Fibroblast of peridontal ligament (primary cell): ENCODE measurements around the gene CAB39.
"Not testable (repeated sequence)": the region's sequence is repeated elsewhere in the genome, so short reads cannot be mapped to it uniquely, and the experiment has no call there.

Experiments
- DNase-seq: peaks from one replicate; pipeline ENCODE4 v3.0.0-alpha.2; 2010; ENCODE audit errors: extremely low read depth

Gene CAB39

DNA sequence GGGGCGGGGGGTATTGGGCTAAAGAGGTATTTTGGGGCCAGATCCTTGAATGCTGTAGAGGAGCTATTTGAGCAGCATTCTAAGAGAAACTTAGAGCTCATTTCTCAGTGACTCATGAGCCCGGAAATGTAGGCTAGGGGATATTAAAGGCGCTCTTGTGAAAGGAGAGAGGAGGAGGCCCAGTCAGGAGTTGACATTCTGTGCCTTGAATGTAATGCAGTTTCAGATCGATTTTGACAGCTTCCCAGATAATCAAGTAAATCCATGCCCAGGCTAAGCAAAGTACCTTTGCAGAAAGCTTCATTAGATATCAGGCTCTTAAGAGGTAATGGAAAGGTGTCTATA is 1.5 kb downstream of the CAB39 start:
- peak; percentile 81 for DNase-seq

DNA sequence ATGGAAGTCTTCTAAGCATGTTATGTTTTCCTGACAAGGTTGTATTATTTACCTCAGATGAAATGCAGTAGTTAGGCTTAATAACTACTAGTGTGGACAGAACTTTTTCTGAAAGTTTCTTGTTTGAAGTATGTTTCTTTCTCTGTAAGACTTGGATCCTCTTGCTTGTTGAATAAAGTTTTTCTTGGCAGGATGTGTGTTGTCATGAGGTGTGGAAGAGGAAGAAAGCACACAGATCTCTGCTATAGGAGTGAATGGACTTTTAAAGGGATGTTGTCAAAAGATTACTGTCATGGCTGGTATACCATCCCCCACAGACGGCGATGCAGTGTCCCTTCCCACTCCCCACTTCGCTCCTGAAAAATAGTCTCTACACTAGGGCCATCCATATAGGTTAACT is 2.6 kb downstream of the CAB39 start:
- DNase-seq, result no peak

GRCh38 chr2:230716588-230716987 is 3.9 kb downstream of the CAB39 start:
- DNase-seq, result no peak

GRCh38 chr2:230717600-230717999 is 5.0 kb downstream of the CAB39 start:
- no peak for DNase-seq

GRCh38 chr2:230719340-230719739 is 6.7 kb downstream of the CAB39 start:
- DNase-seq, result no peak

DNA sequence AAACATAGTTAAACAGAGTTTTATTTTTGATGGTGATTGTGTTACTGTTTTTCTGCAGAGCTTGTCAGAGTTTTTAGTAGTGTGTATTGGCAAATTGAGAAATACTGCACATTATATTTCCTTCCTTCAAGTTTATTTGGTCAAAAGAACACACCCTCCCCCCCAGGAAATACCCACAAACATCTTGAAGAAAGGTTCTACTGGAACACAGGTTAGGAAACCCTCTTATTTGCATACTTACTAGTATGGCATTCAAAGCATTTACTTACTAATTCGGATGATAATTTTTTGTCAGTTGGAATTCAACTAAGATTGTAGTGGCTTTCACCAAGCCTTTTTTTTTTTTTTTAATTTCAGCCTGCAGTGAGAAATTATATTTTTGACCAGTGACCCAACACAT is 9.1 kb downstream of the CAB39 start:
- DNase-seq, result no peak

- DNase-seq, result no peak
Measured at GRCh38 chr2:230722207-230722885, 9.7 kb downstream of the CAB39 start.

- DNase-seq, result no peak
Measured at GRCh38 chr2:230723363-230723762, 10.7 kb downstream of the CAB39 start.

- DNase-seq, result not testable (repeated sequence)
Measured at GRCh38 chr2:230724957-230725356, 12.3 kb downstream of the CAB39 start.

DNA sequence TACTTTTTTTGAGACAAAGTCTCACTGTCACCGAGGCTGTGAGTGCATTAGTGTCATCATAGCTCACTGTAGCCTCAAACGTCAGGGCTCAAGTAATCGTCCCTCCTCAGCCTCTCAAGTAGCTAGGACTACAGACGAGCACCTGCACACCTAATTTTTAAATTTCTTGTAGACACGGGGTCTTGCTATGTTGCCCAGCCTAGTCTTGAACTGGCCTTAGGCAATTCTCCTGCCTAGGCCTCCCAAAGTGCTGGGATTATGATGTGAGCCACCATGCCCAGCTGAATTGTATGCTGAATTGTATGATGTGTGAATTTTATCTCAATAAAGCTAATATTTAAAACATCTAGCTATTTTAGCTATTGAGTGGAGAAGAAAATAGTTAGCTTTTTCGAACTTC is 18.9 kb downstream of the CAB39 start:
- DNase-seq, result no peak

GRCh38 chr2:230732914-230733401 is 20.3 kb downstream of the CAB39 start:
- DNase-seq, result no peak

DNA sequence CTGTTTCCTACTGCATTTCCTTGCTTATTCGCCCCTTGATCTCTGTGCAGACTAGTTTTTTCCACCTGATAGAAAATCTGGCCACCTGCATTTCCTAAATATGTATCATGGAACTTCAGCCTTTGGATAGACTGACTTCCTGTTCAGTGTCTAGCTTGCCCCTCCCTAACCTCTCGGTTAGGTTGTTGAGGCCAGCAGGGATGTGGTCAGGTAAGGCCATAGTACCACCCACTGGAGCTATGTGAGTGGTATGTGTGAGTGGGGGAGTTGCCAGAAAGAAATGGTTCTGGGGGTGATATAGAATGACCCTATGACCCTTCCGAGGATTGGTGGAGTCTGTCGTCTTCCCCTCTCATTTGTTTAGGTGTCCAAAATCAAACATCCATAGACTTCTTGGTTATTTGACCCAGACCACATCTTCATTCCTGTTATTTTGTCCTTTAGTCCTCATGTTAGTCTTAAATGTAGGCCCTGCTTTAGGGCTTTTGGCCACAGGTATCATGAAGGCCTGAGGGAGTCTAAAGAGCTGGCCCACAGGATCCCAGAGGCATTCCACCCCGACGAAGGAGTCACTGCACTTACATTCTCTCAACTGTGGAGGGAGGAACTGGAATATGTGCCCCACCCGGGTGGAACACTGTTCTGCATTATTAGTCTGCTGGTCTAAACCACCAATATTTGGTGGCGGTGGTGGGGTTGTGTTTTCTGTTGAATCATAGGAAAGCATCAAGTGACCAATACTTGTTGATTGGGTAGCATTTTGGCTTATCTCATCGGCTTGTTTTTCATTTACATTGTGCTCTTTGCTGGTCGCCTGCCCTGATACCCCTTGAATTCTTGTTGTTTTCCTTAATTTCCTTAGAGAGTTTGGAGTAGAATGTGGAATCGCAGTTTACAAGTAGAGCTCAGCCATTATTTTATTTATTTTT is 21.9 kb downstream of the CAB39 start:
- DNase-seq, result no peak

- DNase-seq, result no peak
Measured at GRCh38 chr2:230735884-230736283, 23.2 kb downstream of the CAB39 start.

DNA sequence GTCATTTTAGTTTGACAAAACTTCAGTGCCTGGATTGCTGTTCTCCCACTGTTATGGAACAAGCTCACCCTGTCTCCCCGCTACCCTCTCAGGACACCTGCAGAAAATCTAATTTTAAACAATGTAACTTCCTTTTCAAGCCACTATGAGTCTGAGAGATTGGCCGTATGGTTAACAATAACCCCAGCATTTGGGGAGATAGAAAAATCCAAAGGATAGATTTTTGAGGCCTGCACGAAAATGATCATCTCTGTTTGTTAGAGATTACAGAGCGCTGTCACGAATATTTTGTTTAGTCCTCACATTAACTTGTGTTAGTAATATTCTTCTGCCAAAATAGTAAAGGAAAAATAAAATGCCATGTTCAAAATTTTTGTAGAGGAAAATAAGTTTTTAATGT is 24.7 kb downstream of the CAB39 start:
- DNase-seq, result no peak

GRCh38 chr2:230737791-230738226 is 25.2 kb downstream of the CAB39 start:
- DNase-seq, result no peak

- peak; percentile 72 for DNase-seq
Measured at GRCh38 chr2:230738391-230738811, 25.8 kb downstream of the CAB39 start.

DNA sequence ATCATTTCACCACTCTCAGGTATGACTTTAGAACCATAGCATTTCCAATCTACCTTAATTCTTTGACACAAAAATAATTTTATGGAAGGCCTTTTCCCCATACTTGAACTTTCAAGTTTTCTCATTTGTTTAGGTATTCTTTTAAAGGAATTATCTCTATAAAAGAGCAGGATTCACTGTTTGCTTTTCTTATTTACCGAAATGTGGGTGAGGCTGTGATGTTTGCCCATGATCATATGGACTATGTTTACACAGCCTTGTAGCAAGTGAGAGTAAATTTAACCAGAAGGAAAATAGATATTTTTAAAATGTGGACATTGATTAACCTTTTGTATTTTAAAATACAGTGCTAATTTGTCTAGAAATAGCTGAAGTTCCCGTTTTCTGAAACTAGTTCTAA is 26.3 kb downstream of the CAB39 start:
- no peak for DNase-seq

GRCh38 chr2:230739961-230740360 is 27.3 kb downstream of the CAB39 start:
- DNase-seq, result no peak

DNA sequence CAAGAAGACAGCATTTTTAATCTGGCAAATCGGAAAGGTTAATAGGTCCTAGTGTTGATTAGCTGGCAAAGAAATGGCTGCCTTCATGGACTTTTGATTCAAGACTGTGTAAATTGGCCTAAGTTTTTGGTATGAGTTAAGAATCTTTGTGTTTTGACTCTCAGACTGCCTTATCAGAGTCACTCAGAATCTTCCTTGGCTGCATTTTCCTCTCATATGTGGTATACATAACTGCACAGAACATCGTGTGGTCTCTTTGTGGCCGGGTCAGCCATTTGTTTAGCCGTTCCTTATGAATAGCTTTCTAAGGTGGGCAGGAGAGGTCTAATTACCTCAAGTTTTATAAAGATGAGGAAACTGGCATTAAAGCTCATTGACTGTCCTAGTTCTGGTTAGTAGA is 30.1 kb downstream of the CAB39 start:
- DNase-seq, result no peak

- DNase-seq, result no peak
Measured at GRCh38 chr2:230746213-230746612, 33.6 kb downstream of the CAB39 start.

DNA sequence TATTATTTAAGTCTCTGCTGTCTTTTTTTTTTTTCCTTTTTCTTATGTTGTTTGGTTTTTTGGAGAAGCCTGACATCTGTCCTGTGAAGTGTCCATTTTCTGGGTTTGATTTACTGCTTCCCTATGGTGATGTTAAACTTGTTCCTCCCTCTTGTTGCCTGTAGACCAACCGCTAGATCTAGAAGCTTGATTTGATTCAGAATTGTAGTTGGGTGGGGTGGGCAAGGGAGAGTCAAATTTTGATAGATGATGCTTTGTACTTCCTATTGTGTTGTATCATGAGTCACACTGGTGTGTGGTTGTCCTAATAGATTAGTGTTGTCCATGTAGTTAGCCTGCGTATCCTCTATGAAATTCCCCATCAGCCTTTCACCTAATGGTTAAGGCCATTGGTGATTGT is 35.4 kb downstream of the CAB39 start:
- DNase-seq, result no peak

GRCh38 chr2:230749111-230749510 is 36.5 kb downstream of the CAB39 start:
- peak; percentile 38 for DNase-seq

DNA sequence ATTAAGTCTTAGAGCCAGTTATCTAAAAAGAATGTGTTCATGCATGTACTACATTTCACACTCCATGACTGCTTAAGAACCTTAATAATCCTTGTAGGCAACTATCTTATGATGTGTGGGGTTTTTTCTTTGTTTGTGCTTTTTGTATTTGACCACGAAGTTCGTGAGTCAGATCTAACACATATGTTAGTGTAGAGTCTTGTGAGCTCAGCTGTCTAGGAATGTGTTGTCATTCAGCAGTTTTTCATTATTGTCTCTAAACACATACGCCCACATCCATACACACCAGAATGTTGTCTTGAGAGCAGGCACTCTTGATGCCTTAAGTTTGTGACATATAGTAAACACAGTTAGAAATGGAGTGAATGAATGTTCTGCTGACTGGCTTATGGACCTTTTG is 38.4 kb downstream of the CAB39 start:
- peak; percentile 79 for DNase-seq
